Colonic mucosa (tissue), 4 donors: Measurements from ENCODE around the gene SENP1. TPM values are rescaled to one million over a fixed set of nuclear protein-coding genes. Genes with fewer than 3 reads are reported as not detected.

Source experiments
- DNase-seq: peaks from one replicate; pipeline ENCODE4 v3.0.0-alpha.2; 2020
- H3K27ac ChIP-seq: fragments of 200-600 bp; one replicate; pipeline ENCODE4 v1.8.0; 2021
- H3K27me3 ChIP-seq: fragments of 200-600 bp; one replicate; pipeline ENCODE4 v1.8.0; 2021
- H3K36me3 ChIP-seq: fragments of 200-600 bp; one replicate; pipeline ENCODE4 v1.8.0; 2021
- H3K4me1 ChIP-seq: fragments of 200-600 bp; one replicate; pipeline ENCODE4 v1.8.0; 2021; ENCODE audit warnings: mild to moderate bottlenecking
- H3K4me3 ChIP-seq: fragments of 200-600 bp; one replicate; pipeline ENCODE4 v1.8.0; 2021
- H3K9ac ChIP-seq, 2 donors: one replicate each; pipeline ENCODE4 v1.7.0; 2013; ENCODE audit warnings: control low read depth in 2 of 2, low read depth in 2 of 2, low read length in 2 of 2
- H3K9me3 ChIP-seq: fragments of 200-600 bp; one replicate; pipeline ENCODE4 v1.8.0; 2021
- intact Hi-C: fragments of 100-400 bp; cut with DNase I; formaldehyde crosslinking; loops from one replicate; pipeline ENCODE4 v1.14.1; 2022
- total RNA-seq, 2 donors: library from RNA; stranded (reverse); fragmentation: NEBNext Ultra II Directional in 1 of 2; extraction: Animal tissue kit (Norgen Biotek cat#: 25700) in 1 of 2; gene quantifications; one replicate each; pipeline ENCODE4 v1.2.1, GENCODE V29; 2021
- TF ChIP-seq, protein P1 (sequence below): fragments of 200-600 bp; IDR thresholded peaks from one replicate; pipeline ENCODE4 v1.8.0; 2022; ENCODE audit warnings: antibody characterized with exemption, mild to moderate bottlenecking
- donor health status: healthy.
- donor health status: DM: no; HTN: no; CAD: no.
- donor health status: DM: no; HTN: no; CAD: no.

Gene SENP1
- total RNA-seq, 2 donors from 2014 or later, result 14.9 to 16.8 TPM

DNA sequence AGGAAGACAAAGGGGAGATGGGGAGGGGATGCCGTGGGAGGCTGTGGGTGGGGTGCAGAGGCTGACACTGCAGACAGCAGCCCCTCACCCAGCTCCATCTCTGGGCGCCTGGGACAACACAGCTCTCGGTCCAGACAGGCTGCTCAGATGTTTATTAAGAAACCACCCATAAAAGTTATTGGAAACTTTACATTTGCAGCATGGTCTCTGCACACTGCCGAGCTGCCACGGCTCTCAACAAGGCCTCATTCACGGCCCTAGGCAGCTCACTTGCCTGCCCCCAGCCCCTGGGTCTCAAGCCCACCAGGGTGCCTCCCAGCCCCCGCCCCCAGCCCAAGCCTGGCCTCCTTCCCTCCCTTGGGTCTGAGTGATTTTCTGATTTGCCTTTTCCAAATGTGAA is 80.6 kb downstream of the SENP1 start:
- intact Hi-C loops, result no loop called here
- DNase-seq, result no peak
- no peak overlapping the region for H3K4me3 ChIP-seq
- H3K4me1 ChIP-seq, result no peaks in the 10 kb centered on the region
- H3K27me3 ChIP-seq, result no peaks in the 10 kb centered on the region
- TF ChIP-seq, protein P1, sequence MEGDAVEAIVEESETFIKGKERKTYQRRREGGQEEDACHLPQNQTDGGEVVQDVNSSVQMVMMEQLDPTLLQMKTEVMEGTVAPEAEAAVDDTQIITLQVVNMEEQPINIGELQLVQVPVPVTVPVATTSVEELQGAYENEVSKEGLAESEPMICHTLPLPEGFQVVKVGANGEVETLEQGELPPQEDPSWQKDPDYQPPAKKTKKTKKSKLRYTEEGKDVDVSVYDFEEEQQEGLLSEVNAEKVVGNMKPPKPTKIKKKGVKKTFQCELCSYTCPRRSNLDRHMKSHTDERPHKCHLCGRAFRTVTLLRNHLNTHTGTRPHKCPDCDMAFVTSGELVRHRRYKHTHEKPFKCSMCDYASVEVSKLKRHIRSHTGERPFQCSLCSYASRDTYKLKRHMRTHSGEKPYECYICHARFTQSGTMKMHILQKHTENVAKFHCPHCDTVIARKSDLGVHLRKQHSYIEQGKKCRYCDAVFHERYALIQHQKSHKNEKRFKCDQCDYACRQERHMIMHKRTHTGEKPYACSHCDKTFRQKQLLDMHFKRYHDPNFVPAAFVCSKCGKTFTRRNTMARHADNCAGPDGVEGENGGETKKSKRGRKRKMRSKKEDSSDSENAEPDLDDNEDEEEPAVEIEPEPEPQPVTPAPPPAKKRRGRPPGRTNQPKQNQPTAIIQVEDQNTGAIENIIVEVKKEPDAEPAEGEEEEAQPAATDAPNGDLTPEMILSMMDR, result no peak
- H3K27ac ChIP-seq, result no peak overlapping the region
- no peaks in the 10 kb centered on the region for H3K9me3 ChIP-seq
- no peaks in the 10 kb centered on the region for H3K36me3 ChIP-seq
- H3K9ac ChIP-seq, result no peak overlapping the region

DNA sequence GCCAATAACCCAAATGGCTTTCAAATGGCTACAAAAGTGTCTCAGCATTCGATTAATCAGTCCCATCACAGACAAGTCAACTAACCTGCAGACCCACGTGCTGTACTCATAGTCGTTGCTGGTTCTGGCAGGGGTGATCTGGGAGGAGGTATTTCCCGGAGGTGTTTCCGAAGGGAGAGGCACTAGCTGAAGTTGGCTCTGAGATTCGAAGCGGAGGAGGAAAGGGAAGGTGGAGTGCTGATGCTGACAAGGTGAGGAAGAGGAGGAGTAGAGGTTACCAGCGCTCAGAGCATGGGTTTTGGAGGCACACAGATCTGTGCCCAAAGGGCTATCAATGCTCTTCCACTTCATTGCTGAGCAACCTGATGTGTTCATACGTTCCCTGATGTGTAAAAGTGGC is 81.1 kb downstream of the SENP1 start:
- DNase-seq, result no peak
- Histone ChIP-seq H3K9me3 (no peaks in the 10 kb centered on the region), H3K27ac (no peak overlapping the region), H3K4me1 (no peaks in the 10 kb centered on the region), H3K4me3 (no peak overlapping the region), H3K27me3 (no peaks in the 10 kb centered on the region), H3K36me3 (no peaks in the 10 kb centered on the region), H3K9ac (no peak overlapping the region)
- TF ChIP-seq, protein P1, result no peak
- intact Hi-C loops, result no loop called here

DNA sequence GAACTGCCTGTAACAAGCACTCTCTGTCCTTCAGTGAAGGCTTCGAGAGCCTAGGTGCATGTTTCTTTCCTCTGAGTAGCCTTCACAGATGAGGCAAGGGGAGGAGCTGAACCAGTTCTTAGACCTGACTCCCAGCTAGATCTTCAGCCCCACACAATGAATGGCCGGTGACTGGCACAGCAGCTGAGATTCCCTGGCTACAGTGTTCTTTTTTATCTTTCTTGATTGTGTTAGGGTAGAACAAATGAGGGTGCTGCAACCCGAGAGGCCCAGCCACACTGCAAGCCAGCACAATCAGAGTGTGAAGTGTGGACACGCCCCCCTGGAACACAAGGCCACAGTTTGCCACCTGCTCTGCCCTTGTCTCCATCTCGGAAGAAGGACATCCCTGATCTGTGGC is 82.5 kb downstream of the SENP1 start:
- Histone ChIP-seq H3K27ac (no peak overlapping the region), H3K9me3 (no peaks in the 10 kb centered on the region), H3K9ac (no peak overlapping the region), H3K4me1 (no peaks in the 10 kb centered on the region), H3K36me3 (no peaks in the 10 kb centered on the region), H3K4me3 (no peak overlapping the region), H3K27me3 (no peaks in the 10 kb centered on the region)
- TF ChIP-seq, protein P1, result no peak
- intact Hi-C loops, result no loop called here
- no peak for DNase-seq

DNA sequence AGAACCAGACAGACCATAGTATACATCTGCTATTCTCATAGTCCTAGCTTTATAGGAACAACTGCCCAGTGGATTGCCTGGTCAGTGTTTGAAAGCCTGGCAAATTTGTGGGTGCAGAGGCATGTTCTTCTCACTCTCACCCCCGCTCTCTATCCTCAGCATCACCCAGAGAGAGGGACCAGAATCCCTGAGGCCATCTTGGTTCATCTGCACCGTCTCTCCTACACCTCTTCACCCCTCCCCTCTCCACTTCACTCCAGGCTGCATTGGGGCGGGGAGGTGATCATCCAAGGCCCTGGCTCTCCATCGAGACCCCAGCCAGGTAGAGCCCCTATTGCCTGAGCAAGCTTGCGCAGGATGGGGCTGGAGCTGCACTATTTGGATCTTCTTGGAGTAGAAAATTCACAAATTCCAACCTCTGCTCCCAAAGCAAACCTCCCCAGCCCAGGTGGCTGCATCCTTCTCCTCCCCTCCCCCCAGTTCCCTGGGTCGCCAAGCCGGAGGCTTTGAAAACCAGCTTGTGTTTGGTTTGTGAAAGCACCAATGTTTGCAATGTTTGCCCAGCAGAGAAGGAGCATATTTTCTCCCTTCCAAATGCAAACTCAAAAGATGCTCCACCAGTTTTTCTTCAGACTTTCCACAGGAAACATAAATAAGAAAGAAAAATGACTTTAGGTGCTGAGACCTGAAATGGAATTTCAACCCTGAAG is 83.0 kb downstream of the SENP1 start:
- Histone ChIP-seq H3K4me1 (no peaks in the 10 kb centered on the region), H3K9ac (no peak overlapping the region), H3K4me3 (no peak overlapping the region), H3K27me3 (no peaks in the 10 kb centered on the region), H3K36me3 (no peaks in the 10 kb centered on the region), H3K27ac (no peak overlapping the region), H3K9me3 (no peaks in the 10 kb centered on the region)
- TF ChIP-seq, protein P1, result no peak
- DNase-seq, result no peak
- intact Hi-C loops, result no loop called here

DNA sequence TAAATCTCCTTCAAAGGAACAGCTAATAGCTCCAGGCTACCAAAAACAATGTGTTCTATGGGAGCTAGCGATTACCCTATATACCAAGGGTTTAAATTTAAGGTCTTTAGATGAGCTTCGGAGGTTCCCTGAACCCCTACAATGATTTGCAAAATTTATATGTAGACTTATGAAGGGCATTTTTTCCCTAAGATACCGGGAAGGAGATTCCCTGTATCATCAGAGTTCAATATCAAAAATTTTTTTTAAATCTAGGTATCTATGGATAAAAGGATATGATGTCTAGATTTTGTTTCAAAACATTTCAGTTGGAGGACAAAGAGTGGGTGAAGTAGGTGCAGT is 83.7 kb downstream of the SENP1 start:
- no peaks in the 10 kb centered on the region for H3K4me1 ChIP-seq
- TF ChIP-seq, protein P1, result no peak
- no peaks in the 10 kb centered on the region for H3K9me3 ChIP-seq
- no peaks in the 10 kb centered on the region for H3K36me3 ChIP-seq
- H3K4me3 ChIP-seq, result no peak overlapping the region
- no peak for DNase-seq
- H3K9ac ChIP-seq, result no peak overlapping the region
- intact Hi-C loops, result no loop called here
- H3K27ac ChIP-seq, result no peak overlapping the region
- H3K27me3 ChIP-seq, result no peaks in the 10 kb centered on the region
